RPMI8226 (cell line): ENCODE results near the gene STAG1.
"Not testable (repeated sequence)": the region's sequence is repeated elsewhere in the genome, so short reads cannot be mapped to it uniquely, and the experiment has no call there.

Experiments used
- DNase-seq: peaks from one replicate; pipeline ENCODE4 v3.0.0-alpha.2; 2015

Gene STAG1

GRCh38 chr3:136576279-136577009 is 175.7 kb downstream of the STAG1 start:
- DNase-seq: no peak

DNA sequence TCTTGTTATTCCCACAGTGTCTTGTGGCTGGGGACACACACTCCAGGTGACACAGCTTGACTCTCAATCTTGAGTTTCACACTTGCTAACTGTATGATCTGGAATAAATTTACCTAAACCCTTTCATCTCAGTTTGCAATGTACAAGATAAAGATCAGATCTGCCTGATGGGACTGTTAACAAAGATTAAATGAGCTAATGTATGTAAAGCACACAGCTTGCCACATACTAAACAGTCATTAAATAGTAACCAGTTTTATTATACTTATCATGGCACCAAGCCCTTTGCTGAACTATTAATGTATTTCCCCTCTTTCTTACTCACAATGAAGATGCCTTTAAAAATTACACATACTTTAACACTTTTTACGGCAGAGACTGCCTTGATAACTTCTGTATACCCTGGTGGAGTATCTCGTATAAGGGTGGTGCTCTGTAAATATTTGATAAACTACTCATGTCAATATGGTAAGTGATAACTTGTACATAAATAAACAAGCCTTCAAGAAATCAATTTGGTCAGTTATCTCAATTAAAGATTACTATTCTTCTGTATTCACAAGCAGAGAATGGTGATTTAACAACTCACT is 184.5 kb downstream of the STAG1 start:
- no peak for DNase-seq

DNA sequence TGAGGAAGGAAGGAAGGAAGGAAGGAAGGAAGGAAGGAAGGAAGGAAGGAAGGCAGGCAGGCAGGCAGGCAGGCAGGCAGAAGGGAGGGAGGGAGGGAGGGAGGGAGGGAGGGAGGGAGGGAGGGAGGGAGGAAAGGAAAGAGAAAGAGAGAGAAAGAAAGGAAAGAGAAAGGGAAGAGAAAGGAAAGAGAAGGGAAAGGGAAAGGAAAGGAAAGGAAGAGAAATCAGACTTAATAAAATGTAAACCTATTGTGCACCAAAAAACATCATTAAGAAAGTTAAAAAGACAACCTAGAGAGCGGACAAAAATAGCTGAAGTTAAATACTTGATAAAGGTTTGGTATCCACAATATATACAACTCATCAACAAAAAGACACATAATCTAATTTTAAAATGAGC is 187.2 kb downstream of the STAG1 start:
- DNase-seq: not testable (repeated sequence)

- no peak for DNase-seq
These were observed 190.2 kb downstream of the STAG1 start for GRCh38 chr3:136562026-136562425.

GRCh38 chr3:136559896-136560295 is 192.3 kb downstream of the STAG1 start:
- no peak for DNase-seq

DNA sequence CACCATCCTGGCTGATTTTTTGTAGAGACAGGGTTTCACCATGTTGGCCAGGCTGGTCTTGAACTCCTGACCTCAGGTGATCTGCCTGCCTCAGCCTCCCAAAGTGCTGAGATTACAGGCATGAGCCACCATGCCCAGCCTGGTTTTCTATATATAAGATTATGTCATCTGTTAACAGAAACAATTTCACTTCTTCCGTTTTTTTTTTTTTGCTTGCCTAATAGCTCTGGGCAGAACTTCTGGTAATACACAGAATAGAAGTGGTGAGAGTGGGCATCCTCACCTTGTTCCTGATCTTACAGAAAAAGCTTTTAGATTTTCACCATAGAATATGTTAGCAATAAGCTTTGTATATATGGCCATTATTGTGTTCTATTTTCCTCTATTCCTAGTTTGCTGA is 202.7 kb downstream of the STAG1 start:
- not testable (repeated sequence) for DNase-seq

DNA sequence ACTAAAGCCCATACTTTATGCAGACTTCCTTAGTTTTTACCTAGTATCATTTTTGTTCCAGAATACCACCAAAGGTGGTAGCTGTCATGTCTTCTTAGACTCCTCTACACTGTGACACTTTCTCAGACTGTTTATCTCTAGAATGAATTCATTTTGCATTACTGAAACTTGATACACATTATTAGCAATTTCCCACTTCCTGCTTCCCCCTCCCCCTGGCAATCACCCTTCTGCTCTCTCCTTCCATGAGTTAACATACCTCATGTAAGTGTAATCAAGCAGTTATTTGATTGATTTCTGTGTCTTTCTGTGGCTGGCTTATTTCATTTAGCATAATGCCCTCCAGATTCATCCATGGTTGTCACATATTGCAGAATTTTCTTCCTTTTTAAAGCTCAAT is 204.9 kb downstream of the STAG1 start:
- DNase-seq: no peak

- peak; percentile 10 for DNase-seq
These were observed 205.5 kb downstream of the STAG1 start for GRCh38 chr3:136546720-136547119.

DNA sequence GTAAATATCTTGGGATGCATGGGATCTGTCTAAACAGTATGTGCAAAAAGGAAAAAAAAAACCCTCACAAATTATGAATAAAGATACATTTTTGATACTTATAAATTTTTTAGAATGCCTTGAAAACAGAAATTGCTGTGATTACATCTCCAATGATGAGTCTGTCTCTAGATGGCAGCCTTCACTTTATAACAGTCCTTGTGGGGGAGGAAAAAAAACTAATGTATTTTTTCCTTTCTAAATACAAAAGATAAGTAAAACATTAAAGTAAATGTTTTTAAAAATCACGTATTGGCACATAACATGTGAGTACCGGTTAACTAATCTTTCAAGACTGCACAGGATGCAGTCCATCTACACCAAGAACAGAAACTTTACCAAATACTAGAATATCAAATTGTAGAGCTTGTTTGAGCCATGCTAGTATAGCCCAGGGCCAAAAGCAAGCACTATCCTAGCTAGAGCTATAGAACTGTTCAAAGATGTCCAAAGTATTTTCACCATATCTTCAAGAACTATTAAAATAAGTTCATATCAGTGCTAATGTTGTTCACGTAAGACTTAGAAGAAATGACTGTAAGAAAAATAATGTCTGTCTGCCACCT is 206.4 kb downstream of the STAG1 start:
- no peak for DNase-seq

GRCh38 chr3:136544532-136544931 is 207.6 kb downstream of the STAG1 start:
- no peak for DNase-seq

- no peak for DNase-seq
These were observed 208.8 kb downstream of the STAG1 start for GRCh38 chr3:136543385-136543784.

- DNase-seq: no peak
These were observed 216.3 kb downstream of the STAG1 start for GRCh38 chr3:136535906-136536305.

DNA sequence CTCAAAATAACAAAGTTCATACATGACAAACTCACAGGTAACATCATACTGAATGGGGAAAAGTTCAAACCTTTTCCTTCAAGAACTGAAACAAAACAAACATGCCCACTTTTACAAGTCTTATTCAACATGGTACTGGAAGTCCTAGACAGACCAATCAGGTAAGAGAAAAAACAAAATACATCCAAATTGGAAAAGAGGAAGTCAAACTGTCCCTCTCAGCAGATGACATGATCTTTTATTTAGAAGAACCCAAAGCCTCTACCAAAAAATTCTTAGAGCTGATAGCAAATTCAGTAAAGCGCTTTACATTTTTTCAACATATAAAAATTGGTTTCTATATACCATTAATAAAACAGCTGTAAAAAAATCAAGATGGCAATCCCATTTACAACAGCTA is 219.4 kb downstream of the STAG1 start:
- no peak for DNase-seq

DNA sequence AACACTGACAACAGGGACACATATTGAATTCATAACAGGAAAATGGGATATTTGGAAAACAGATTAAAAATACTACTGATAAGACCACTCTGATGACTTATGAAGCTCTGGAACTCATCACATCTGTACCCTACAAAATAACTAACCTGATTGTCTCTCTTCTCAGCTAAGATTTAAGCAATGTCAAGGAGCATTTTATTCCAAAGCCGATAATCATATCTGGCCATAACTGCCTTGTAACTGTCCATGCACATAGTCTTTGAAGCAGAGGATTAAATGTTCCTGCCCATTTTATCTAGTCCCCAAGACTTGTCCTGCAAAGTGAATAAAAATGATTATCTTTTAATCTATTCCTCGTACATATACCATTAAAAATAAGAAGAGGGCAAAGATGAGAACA is 234.1 kb downstream of the STAG1 start:
- DNase-seq: no peak

DNA sequence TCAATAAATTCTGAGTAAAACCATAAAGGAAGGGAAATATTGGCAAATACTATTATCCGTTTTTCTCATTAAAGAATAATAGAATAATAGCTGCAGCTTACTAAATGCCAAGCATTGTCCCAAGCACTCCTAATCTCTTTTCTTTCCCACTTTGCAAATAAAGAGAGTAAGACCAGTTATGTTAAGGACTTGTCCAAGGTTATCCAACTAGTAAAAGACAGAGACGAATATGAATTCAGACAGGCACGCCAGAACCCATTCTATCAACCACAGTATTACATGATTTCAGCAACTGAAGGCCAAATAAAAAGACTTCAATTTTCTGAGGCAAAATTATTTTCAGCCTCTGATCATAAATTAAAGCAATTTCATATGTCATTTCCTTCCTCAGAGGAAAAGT is 235.5 kb downstream of the STAG1 start:
- no peak for DNase-seq

- no peak for DNase-seq
These were observed 236.1 kb downstream of the STAG1 start for GRCh38 chr3:136516095-136516494.

DNA sequence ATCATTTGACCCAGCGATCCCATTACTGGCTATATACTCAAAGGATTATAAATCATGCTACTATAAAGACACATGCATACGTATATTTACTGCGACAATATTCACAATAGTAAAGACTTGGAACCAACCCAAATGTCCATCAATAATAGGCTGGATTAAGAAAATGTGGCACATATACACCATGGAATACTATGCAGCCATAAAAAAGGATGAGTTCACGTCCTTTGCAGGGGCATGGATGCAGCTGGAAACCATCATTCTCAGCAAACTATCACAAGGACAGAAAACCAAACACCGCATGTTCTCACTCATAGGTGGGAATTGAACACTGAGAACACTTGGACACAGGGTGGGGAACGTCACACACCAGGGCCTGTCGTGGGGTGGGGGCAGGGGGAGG is 237.6 kb downstream of the STAG1 start:
- not testable (repeated sequence) for DNase-seq

GRCh38 chr3:136513367-136513766 is 238.8 kb downstream of the STAG1 start:
- DNase-seq: no peak

DNA sequence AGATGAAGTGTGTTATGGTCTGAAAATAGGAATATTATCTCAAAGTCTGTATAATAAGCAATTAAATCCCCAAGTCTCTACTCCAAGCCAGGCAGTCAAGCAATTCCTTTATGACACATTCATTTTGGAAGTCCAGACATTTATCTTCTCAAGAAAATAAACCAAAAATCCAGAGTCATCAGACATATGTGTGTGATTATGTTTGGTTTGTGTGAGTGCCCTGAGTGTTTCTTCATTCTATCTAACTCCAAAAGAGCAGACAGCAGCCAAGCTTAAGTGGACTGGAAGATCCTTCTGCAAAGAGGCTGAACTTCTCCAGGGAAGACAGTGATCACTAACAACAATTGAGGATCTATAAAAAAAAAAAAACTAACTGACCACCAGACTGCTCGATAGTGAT is 239.8 kb downstream of the STAG1 start:
- DNase-seq: no peak

- DNase-seq: no peak
These were observed 246.5 kb downstream of the STAG1 start for GRCh38 chr3:136505676-136506075.

- DNase-seq: no peak
These were observed 249.1 kb downstream of the STAG1 start for GRCh38 chr3:136503056-136503455.

DNA sequence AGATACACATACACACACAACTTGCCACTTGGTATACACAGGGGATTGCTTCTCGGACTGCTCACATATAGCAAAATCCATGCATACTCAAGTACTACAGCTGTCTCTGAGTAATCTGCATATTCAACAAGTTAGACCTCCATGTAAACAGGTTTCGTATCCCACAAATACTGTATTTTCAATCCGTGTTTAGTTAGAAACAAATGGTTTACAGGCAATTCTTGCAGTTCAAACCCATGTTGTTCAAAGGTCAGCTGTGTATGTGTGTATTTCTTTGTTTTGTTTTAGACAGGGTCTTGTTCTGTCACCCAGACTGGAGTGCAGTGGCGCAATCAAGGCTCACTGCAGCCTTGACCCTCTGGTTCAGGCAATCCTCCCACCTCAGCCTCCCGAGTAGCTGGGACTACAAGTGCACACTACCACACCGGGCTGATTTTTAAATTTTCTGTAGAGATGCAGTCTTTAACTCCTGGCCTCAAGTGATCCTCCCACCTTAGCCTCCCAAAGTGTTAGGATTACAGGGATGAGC is 253.2 kb downstream of the STAG1 start:
- DNase-seq: no peak

DNA sequence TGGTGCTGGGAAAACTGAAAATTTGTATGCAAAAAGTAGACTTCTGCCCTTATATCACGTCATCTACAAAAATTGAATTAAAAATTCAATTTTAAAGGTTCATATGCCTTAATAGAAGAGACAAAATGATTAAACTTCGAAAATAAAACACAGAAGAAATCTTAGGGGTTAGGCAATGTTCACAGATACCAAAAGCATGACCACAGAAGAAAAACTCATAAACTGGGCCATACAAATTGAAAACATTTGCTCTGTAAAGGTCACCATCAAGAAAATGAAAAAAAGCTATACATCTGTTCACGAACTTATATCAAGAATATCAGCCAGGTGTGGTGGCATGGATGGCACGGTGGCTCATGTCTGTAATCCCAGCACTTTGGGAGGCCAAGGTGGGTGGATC is 257.0 kb downstream of the STAG1 start:
- no peak for DNase-seq
